ENCODE data around the gene CNTNAP2. TPM values are rescaled to one million over a fixed set of nuclear protein-coding genes. Genes with fewer than 3 reads are reported as not detected.

CNTNAP2 gene
- total and polyA plus RNA-seq, 8 donors, result 0.94 to 42.5 (median 38.6) TPM

GRCh38 chr7:148368562-148368961 is 2252.0 kb downstream of the CNTNAP2 start:
- no peak overlapping the region for H3K27ac ChIP-seq
- intact Hi-C loops (cut with DNase I), result no loop called here
- ATAC-seq, result no peak

GRCh38 chr7:148371280-148371937 is 2254.8 kb downstream of the CNTNAP2 start:
- Histone ChIP-seq H3K27me3 (no peaks in the 10 kb centered on the region), H3K4me3 (no peak overlapping the region), H3K9me3 (no peaks in the 10 kb centered on the region), H3K27ac (no peak overlapping the region), H3K4me1 (no peaks in the 10 kb centered on the region), H3K36me3 (no peaks in the 10 kb centered on the region)
- TF ChIP-seq CTCF (IDR thresholded peaks at IDR 0.05), result no peak
- DNase-seq (no peak), ATAC-seq (no peak)
- intact Hi-C loops (cut with DNase I), result no loop called here

More at GRCh38 chr7:148368562-148368961, 2252.0 kb downstream of the CNTNAP2 start:
- no peak for TF ChIP-seq CTCF (IDR thresholded peaks at IDR 0.05)
- DNase-seq, result no peak
- Histone ChIP-seq H3K9me3 (no peaks in the 10 kb centered on the region), H3K27me3 (no peaks in the 10 kb centered on the region), H3K4me1 (no peaks in the 10 kb centered on the region), H3K36me3 (no peaks in the 10 kb centered on the region), H3K4me3 (no peak overlapping the region)

- no peak for TF ChIP-seq CTCF (IDR thresholded peaks at IDR 0.05)
- no peak overlapping the region for H3K4me3 ChIP-seq
- H3K9me3 ChIP-seq, result no peaks in the 10 kb centered on the region
- no peak for DNase-seq
- intact Hi-C loops (cut with DNase I), result no loop called here
- H3K27ac ChIP-seq, result no peak overlapping the region
- H3K36me3 ChIP-seq, result no peaks in the 10 kb centered on the region
- ATAC-seq, result no peak
- H3K27me3 ChIP-seq, result no peaks in the 10 kb centered on the region
- no peaks in the 10 kb centered on the region for H3K4me1 ChIP-seq
Measured at GRCh38 chr7:148374396-148375259, 2258.0 kb downstream of the CNTNAP2 start.

- DNase-seq (no peak), ATAC-seq (no peak)
- intact Hi-C loops (cut with DNase I), result no loop called here
- Histone ChIP-seq H3K36me3 (no peaks in the 10 kb centered on the region), H3K4me1 (no peaks in the 10 kb centered on the region), H3K4me3 (no peak overlapping the region), H3K27me3 (peaks cover 0 to 20% of the 10 kb centered on the region in 2 donors), H3K27ac (no peak overlapping the region), H3K9me3 (no peaks in the 10 kb centered on the region)
- no peak for TF ChIP-seq CTCF (IDR thresholded peaks at IDR 0.05)
Measured at GRCh38 chr7:148379677-148380076, 2263.1 kb downstream of the CNTNAP2 start.

Data from left lung (tissue), 10 donors.